Sigmoid colon (tissue), 7 donors: ENCODE results near the gene IRF6. TPM values are rescaled to one million over a fixed set of nuclear protein-coding genes. Genes with fewer than 3 reads are reported as not detected.

Source experiments
- DNase-seq: peaks from one replicate; pipeline ENCODE4 v3.0.0-alpha.2; 2019
- H3K27ac ChIP-seq, 4 donors: fragments of 200-600 bp; sonication (generic); one replicate each; pipeline ENCODE4 v1.5.1; 2016 to 2019; ENCODE audit warnings: mild to moderate bottlenecking in 1 of 4
- H3K27me3 ChIP-seq, 3 donors: fragments of 200-600 bp; sonication (generic); one replicate each; pipeline ENCODE4 v1.5.1; 2019; ENCODE audit warnings: mild to moderate bottlenecking in 1 of 3
- H3K36me3 ChIP-seq, 4 donors: fragments of 200-600 bp; sonication (generic); one replicate each; pipeline ENCODE4 v1.5.1; 2016 to 2019
- H3K4me1 ChIP-seq, 4 donors: fragments of 200-600 bp; sonication (generic); one replicate each; pipeline ENCODE4 v1.5.1; 2017 to 2019
- H3K4me3 ChIP-seq, 4 donors: fragments of 200-600 bp; sonication (generic); one replicate each; pipeline ENCODE4 v1.5.1; 2017 to 2019; ENCODE audit warnings: mild to moderate bottlenecking in 2 of 4, moderate library complexity in 1 of 4
- H3K9me3 ChIP-seq, 4 donors: fragments of 200-600 bp in 3 of 4; sonication (generic) in 3 of 4; one replicate each; pipeline versions ENCODE4 v1.5.1 to v1.6.1; 2013 to 2019
- EP300 ChIP-seq, 4 donors: sonication (generic); formaldehyde crosslinking; IDR thresholded peaks; one replicate each; pipeline ENCODE4 v1.6.1; 2017; ENCODE audit warnings: antibody characterized with exemption in 4 of 4
- POLR2A ChIP-seq, 2 donors: fragments of 450-650 bp; IDR thresholded peaks; one replicate each; pipeline ENCODE4 v1.6.1; 2016; ENCODE audit warnings: antibody characterized with exemption in 2 of 2, mild to moderate bottlenecking in 2 of 2, moderate library complexity in 2 of 2
- POLR2AphosphoS5 ChIP-seq, 4 donors: sonication (generic); formaldehyde crosslinking; IDR thresholded peaks; one replicate each; pipeline ENCODE4 v1.6.1; 2017; ENCODE audit warnings: antibody characterized with exemption in 4 of 4
- WGBS, 2 donors: extraction: QIAGEN DNeasy Blood & Tissue Kit; methylation state at CpG; one replicate each; pipeline ENCODE4 v1.1.7; 2013; 5-methylcytosine and 5-hydroxymethylcytosine counted together
- intact Hi-C: fragments of 100-400 bp; cut with DNase I; formaldehyde crosslinking; loops from one replicate; pipeline ENCODE4 v1.15.1; 2023
- polyA plus RNA-seq, 3 donors: library from polyadenylated mRNA; stranded (reverse); fragments of 200-250 nt; gene quantifications; one replicate each; pipeline ENCODE4 v1.2.3, GENCODE V29; 2013
- total RNA-seq, 4 donors: library from RNA; depleted of rRNA; stranded (reverse); fragments of >200 nt; gene quantifications; one replicate each; pipeline ENCODE4 v1.1.0, GENCODE V29; 2016
- TF ChIP-seq, protein P1 (sequence below), 4 experiments: fragments of 450-650 bp in 3 of 4; fragments of 200-600 bp in 1 of 4; IDR thresholded peaks; one replicate each; pipeline ENCODE4 v1.5.1; 2016 to 2019; ENCODE audit warnings: antibody characterized with exemption in 4 of 4, mild to moderate bottlenecking in 3 of 4, moderate library complexity in 2 of 4
- donor health status: healthy with polysubstance abuse.
- donor health status: Bipolar disorder and iron deficiency.
- donor health status: healthy.

Gene IRF6
- total and polyA plus RNA-seq, 7 donors = 0.28 to 58.5 (median 1.1) TPM

DNA sequence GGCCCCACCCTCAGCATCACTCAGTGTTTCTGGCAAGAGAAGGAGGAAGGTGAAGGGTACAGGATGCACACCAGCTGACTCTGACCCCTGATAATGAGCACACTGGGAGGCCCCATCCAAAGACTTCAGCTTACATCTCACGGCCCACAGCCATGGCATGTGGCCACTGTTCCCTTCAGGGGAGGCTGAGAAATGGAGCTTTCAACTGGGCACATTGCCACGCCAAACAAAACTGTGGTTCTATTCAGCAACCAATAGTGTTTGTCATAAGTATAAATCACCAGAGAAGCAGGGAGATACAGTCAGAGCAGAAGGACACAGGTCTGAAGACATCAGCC lies 62.8 kb downstream of the IRF6 start:
- no peak for TF ChIP-seq POLR2AphosphoS5 (IDR thresholded peaks at IDR 0.05)
- TF ChIP-seq POLR2A (IDR thresholded peaks at IDR 0.05) = no peak
- TF ChIP-seq, protein P1, sequence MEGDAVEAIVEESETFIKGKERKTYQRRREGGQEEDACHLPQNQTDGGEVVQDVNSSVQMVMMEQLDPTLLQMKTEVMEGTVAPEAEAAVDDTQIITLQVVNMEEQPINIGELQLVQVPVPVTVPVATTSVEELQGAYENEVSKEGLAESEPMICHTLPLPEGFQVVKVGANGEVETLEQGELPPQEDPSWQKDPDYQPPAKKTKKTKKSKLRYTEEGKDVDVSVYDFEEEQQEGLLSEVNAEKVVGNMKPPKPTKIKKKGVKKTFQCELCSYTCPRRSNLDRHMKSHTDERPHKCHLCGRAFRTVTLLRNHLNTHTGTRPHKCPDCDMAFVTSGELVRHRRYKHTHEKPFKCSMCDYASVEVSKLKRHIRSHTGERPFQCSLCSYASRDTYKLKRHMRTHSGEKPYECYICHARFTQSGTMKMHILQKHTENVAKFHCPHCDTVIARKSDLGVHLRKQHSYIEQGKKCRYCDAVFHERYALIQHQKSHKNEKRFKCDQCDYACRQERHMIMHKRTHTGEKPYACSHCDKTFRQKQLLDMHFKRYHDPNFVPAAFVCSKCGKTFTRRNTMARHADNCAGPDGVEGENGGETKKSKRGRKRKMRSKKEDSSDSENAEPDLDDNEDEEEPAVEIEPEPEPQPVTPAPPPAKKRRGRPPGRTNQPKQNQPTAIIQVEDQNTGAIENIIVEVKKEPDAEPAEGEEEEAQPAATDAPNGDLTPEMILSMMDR (IDR thresholded peaks at IDR 0.05) = no peak
- no peak for TF ChIP-seq EP300 (IDR thresholded peaks at IDR 0.05)
- Histone ChIP-seq H3K27ac (peak overlapping the region in 2 of 4 donors; percentile 25 to 40), H3K4me3 (no peak overlapping the region), H3K27me3 (no peaks in the 10 kb centered on the region), H3K36me3 (no peaks in the 10 kb centered on the region), H3K4me1 (peaks cover 0 to 19% (median 14%) of the 10 kb centered on the region in 4 donors), H3K9me3 (no peaks in the 10 kb centered on the region)
- peak; percentile 68 for DNase-seq
- WGBS, 2 donors = 60 to 72% methylated on average over 2 of the region's 2 CpGs
- intact Hi-C loops = no loop called here

DNA sequence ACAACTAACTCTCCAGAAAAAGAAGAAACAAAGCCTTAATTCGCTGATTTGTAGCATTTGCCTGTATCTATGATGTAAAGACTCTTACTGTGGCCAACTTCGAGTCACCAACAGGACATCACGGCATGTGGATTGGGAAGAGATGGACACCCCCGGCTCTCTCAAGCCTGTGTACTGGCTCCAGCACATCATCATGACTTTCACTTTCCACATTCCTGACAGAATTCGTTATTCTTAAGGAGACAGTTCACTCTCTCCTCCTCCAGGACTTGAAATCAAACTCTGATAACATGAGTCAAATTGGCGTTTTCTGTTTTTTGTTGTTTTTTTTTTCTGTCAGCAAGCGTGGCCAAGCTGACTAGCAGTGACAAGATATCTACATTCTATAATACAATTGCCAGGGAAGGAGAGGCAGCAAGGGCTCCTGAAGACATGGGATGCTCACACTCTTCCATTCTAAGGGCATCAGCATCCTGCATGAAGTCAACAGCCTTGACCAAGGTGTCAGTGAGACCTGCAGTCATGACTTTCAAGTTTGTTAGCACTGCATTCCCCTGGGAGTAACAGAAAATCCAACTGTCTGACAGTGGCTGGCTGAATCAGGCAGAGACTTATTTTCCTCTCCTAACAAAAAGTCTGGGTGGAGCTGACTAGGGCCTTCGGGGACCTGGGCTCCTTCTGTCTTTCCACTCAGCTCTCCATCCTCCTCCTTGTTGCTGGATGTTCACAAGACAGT lies 63.4 kb downstream of the IRF6 start:
- no peaks in the 10 kb centered on the region for H3K36me3 ChIP-seq
- H3K27ac ChIP-seq = peak overlapping the region; percentile 20 to 40 (median 24)
- peak overlapping the region in 1 of 4 donors; percentile 4 for H3K4me3 ChIP-seq
- 66 to 67% methylated on average over 8 of the region's 8 CpGs for WGBS, 2 donors
- no peaks in the 10 kb centered on the region for H3K9me3 ChIP-seq
- TF ChIP-seq, protein P1 (IDR thresholded peaks at IDR 0.05) = no peak
- TF ChIP-seq POLR2AphosphoS5 (IDR thresholded peaks at IDR 0.05) = no peak
- no peak for TF ChIP-seq EP300 (IDR thresholded peaks at IDR 0.05)
- no peak for TF ChIP-seq POLR2A (IDR thresholded peaks at IDR 0.05)
- no peaks in the 10 kb centered on the region for H3K27me3 ChIP-seq
- intact Hi-C loops = no loop called here
- peaks cover 0 to 19% (median 12%) of the 10 kb centered on the region in 4 donors for H3K4me1 ChIP-seq
- no peak for DNase-seq

DNA sequence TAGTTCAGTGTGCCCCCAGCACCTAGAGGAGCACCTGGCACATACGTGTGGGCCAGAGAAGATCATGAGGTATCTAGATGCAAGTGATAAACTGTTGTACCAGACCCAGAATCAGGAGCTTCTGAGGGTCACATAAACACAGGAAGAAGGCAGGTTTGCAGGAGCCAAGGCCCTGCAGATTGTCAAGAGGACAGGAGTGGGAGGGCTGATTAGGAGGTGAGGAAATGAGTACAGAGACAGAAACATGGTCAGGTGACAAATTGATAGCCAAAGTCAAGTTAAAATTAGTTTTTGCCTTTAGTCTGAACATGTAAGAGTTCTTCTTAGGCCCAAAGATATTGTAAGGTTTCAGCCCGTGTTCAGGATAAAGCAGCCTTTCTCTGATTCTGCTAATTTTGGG lies 64.1 kb downstream of the IRF6 start:
- Histone ChIP-seq H3K4me3 (peak overlapping the region in 1 of 4 donors; percentile 4), H3K27ac (peak overlapping the region; percentile 20 to 40 (median 24)), H3K4me1 (peaks cover 0 to 15% (median 10%) of the 10 kb centered on the region in 4 donors), H3K27me3 (no peaks in the 10 kb centered on the region), H3K9me3 (no peaks in the 10 kb centered on the region), H3K36me3 (no peaks in the 10 kb centered on the region)
- no peak for DNase-seq
- 84 to 90% methylated on average over 2 of the region's 2 CpGs for WGBS, 2 donors
- intact Hi-C loops = no loop called here
- TF ChIP-seq, protein P1 (IDR thresholded peaks at IDR 0.05) = no peak
- TF ChIP-seq POLR2AphosphoS5 (IDR thresholded peaks at IDR 0.05) = no peak
- TF ChIP-seq POLR2A (IDR thresholded peaks at IDR 0.05) = no peak
- no peak for TF ChIP-seq EP300 (IDR thresholded peaks at IDR 0.05)

GRCh38 chr1:209741193-209741592 lies 64.7 kb downstream of the IRF6 start:
- no peak overlapping the region for H3K27ac ChIP-seq
- no peaks in the 10 kb centered on the region for H3K9me3 ChIP-seq
- intact Hi-C loops = no loop called here
- H3K27me3 ChIP-seq = no peaks in the 10 kb centered on the region
- H3K4me1 ChIP-seq = peaks cover 0 to 15% (median 10%) of the 10 kb centered on the region in 4 donors
- no peaks in the 10 kb centered on the region for H3K36me3 ChIP-seq
- no peak overlapping the region for H3K4me3 ChIP-seq
- 68 to 86% methylated on average over 3 of the region's 3 CpGs for WGBS, 2 donors
- TF ChIP-seq EP300 (IDR thresholded peaks at IDR 0.05) (no peak), POLR2AphosphoS5 (IDR thresholded peaks at IDR 0.05) (no peak), POLR2A (IDR thresholded peaks at IDR 0.05) (no peak)
- TF ChIP-seq, protein P1 (IDR thresholded peaks at IDR 0.05) = no peak
- DNase-seq = no peak
